ENCODE data around the gene ITGA11.

ITGA11 gene

GRCh38 chr15:68385671-68386586, 46.0 kb downstream of the ITGA11 start:
- peak in 8 of 42 donors; percentile 1 to 21 (median 14) for DNase-seq
- intact Hi-C loops (cut with DNase I): no loop called here

GRCh38 chr15:68385240-68385561, 46.8 kb downstream of the ITGA11 start:
- intact Hi-C loops (cut with DNase I): no loop called here
- DNase-seq: peak in 6 of 42 donors; percentile 4 to 19 (median 6)

- intact Hi-C loops (cut with DNase I): loop anchor here (5.0 kb wide), 1 partner anchor 77 kb away; no protein-coding TSS in a partner anchor
- DNase-seq: peak in 9 of 42 donors; percentile 5 to 31 (median 26)
Measured at GRCh38 chr15:68384451-68385239, 47.3 kb downstream of the ITGA11 start.

GRCh38 chr15:68383161-68384074, 48.5 kb downstream of the ITGA11 start:
- intact Hi-C loops (cut with DNase I): loop anchor here (5.0 kb wide), 1 partner anchor 76 kb away; no protein-coding TSS in a partner anchor

GRCh38 chr15:68382286-68383007, 49.5 kb downstream of the ITGA11 start:
- DNase-seq: peak in 6 of 42 donors; percentile 8 to 34 (median 22)
- intact Hi-C loops (cut with DNase I): loop anchor here (5.0 kb wide), 1 partner anchor 75 kb away; no protein-coding TSS in a partner anchor

More at GRCh38 chr15:68383161-68384074, 48.5 kb downstream of the ITGA11 start:
- peak in 15 of 42 donors; percentile 6 to 73 (median 32) for DNase-seq

GRCh38 chr15:68380456-68380855, 51.5 kb downstream of the ITGA11 start:
- intact Hi-C loops (cut with DNase I): loop anchor here (5.0 kb wide), 1 partner anchor 73 kb away; no protein-coding TSS in a partner anchor

GRCh38 chr15:68379759-68380290, 52.1 kb downstream of the ITGA11 start:
- peak in 2 of 42 donors; percentile 23 to 26 for DNase-seq
- intact Hi-C loops (cut with DNase I): loop anchor here (5.0 kb wide), 1 partner anchor 73 kb away; no protein-coding TSS in a partner anchor

More at GRCh38 chr15:68380456-68380855, 51.5 kb downstream of the ITGA11 start:
- DNase-seq: peak in 6 of 42 donors; percentile 1 to 22 (median 10)

GRCh38 chr15:68379058-68379758, 52.8 kb downstream of the ITGA11 start:
- intact Hi-C loops (cut with DNase I): no loop called here
- DNase-seq: peak in 7 of 42 donors; percentile 5 to 33 (median 19)

- DNase-seq: peak in 3 of 42 donors; percentile 6 to 14 (median 8)
- intact Hi-C loops (cut with DNase I): no loop called here
Measured at GRCh38 chr15:68378595-68378994, 53.4 kb downstream of the ITGA11 start.

- peak in 6 of 42 donors; percentile 6 to 22 (median 16) for DNase-seq
- intact Hi-C loops (cut with DNase I): no loop called here
Measured at GRCh38 chr15:68377766-68378165, 54.2 kb downstream of the ITGA11 start.

- intact Hi-C loops (cut with DNase I): no loop called here
- peak in 5 of 42 donors; percentile 8 to 31 (median 16) for DNase-seq
Measured at GRCh38 chr15:68376447-68377060, 55.4 kb downstream of the ITGA11 start.

- peak in 4 of 42 donors; percentile 2 to 26 (median 12) for DNase-seq
- intact Hi-C loops (cut with DNase I): no loop called here
Measured at GRCh38 chr15:68375716-68376220, 56.2 kb downstream of the ITGA11 start.

- peak in 9 of 42 donors; percentile 1 to 32 (median 10) for DNase-seq
- intact Hi-C loops (cut with DNase I): no loop called here
Measured at GRCh38 chr15:68375191-68375631, 56.8 kb downstream of the ITGA11 start.

- DNase-seq: peak in 7 of 42 donors; percentile 1 to 31 (median 13)
- intact Hi-C loops (cut with DNase I): no loop called here
Measured at GRCh38 chr15:68374168-68374745, 57.7 kb downstream of the ITGA11 start.

GRCh38 chr15:68373028-68373427, 58.9 kb downstream of the ITGA11 start:
- DNase-seq: peak in 5 of 42 donors; percentile 1 to 13 (median 6)
- intact Hi-C loops (cut with DNase I): no loop called here
